BJ (cell line): ENCODE measurements around the gene SORCS1. TPM values are rescaled to one million over a fixed set of nuclear protein-coding genes. Genes with fewer than 3 reads are reported as not detected.
"Not testable (repeated sequence)": the region's sequence is repeated elsewhere in the genome, so short reads cannot be mapped to it uniquely, and the experiment has no call there.

Source experiments
- CTCF ChIA-PET: fragments of 350-600 bp; formaldehyde crosslinking; extraction: SDS; loops from one replicate; lab custom pipeline; 2021; ENCODE audit warnings: antibody characterized with exemption, inconsistent platforms; lab: Yijun Ruan, JAX
- POLR2A ChIA-PET: fragments of 300-600 bp; sonication (Branson Sonifier 250); formaldehyde crosslinking; extraction: SDS; loops from one replicate; lab custom pipeline; 2021; ENCODE audit warnings: antibody characterized with exemption; lab: Charles Lee
- DNase-seq: peaks from one replicate; pipeline ENCODE4 v3.0.0-alpha.2; 2011; ENCODE audit warnings: low read depth
- H3K27me3 ChIP-seq: 2 replicates; pipeline ENCODE4 v1.6.0; 2011; ENCODE audit warnings: low read length; ENCODE audit not compliant: control insufficient read depth, insufficient read depth
- H3K36me3 ChIP-seq: 2 replicates; pipeline ENCODE4 v1.5.1; 2011; ENCODE audit warnings: low read length; ENCODE audit not compliant: control insufficient read depth, insufficient read depth
- H3K4me3 ChIP-seq: 2 replicates; pipeline ENCODE4 v1.5.1; 2011; ENCODE audit warnings: low read depth, mild to moderate bottlenecking, control low read depth, low read length
- CTCF ChIP-seq: IDR thresholded peaks from 2 replicates; pipeline ENCODE4 v1.5.1; 2011; ENCODE audit warnings: low read depth, mild to moderate bottlenecking, control low read depth, inconsistent platforms, low read length, moderate library complexity; ENCODE audit not compliant: insufficient read depth
- polyA plus RNA-seq: library from polyadenylated mRNA; depleted of rRNA; stranded (reverse); fragments of >200 nt; gene quantifications from 2 replicates; pipeline ENCODE4 v1.2.3, GENCODE V29; 2011

Gene SORCS1
- polyA plus RNA-seq, 1 experiment: 0.01 TPM

- CTCF ChIA-PET: no interaction called here
- no peak for DNase-seq
- Histone ChIP-seq H3K4me3 (no peak overlapping the region), H3K27me3 (no peaks in the 10 kb centered on the region), H3K36me3 (no peaks in the 10 kb centered on the region)
- POLR2A ChIA-PET: no interaction called here
- no peak for TF ChIP-seq CTCF
Observed at GRCh38 chr10:106931159-106931852, 233.2 kb downstream of the SORCS1 start.

GRCh38 chr10:106930751-106931150 is 233.8 kb downstream of the SORCS1 start:
- no peak for DNase-seq
- H3K36me3 ChIP-seq: no peaks in the 10 kb centered on the region
- no peaks in the 10 kb centered on the region for H3K27me3 ChIP-seq
- H3K4me3 ChIP-seq: no peak overlapping the region
- POLR2A ChIA-PET: no interaction called here
- TF ChIP-seq CTCF: no peak
- CTCF ChIA-PET: no interaction called here

GRCh38 chr10:106929291-106929895 is 235.1 kb downstream of the SORCS1 start:
- no peak for DNase-seq
- Histone ChIP-seq H3K36me3 (no peaks in the 10 kb centered on the region), H3K27me3 (no peaks in the 10 kb centered on the region), H3K4me3 (no peak overlapping the region)
- ChIA-PET POLR2A (no interaction called here), CTCF (no interaction called here)
- no peak for TF ChIP-seq CTCF

- H3K27me3 ChIP-seq, CTCF ChIA-PET, H3K4me3 ChIP-seq, DNase-seq, H3K36me3 ChIP-seq, POLR2A ChIA-PET: not testable (repeated sequence)
Observed at GRCh38 chr10:106928151-106928550, 236.4 kb downstream of the SORCS1 start.

DNA sequence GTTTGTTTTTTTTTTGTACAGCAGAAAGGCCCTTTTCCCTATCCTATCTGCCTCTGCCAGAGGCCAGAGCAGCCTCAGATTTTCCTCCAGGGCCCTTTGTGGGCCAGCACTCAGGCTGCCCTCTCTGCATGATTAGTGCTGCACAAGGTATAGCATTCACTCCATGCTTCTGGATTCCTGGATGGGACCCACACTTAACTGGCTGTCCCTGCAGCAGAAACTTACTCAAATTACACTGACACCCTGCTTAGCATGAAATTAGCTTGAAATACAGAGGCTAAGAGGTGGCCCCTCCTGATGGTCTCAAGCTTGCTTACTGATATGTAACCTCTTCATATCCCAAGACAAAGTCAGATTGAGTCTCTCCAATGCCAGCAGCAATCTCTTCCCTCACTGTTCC is 239.3 kb downstream of the SORCS1 start:
- POLR2A ChIA-PET: no interaction called here

More for the DNA sequence above, 239.3 kb downstream of the SORCS1 start:
- CTCF ChIA-PET: no interaction called here
- Histone ChIP-seq H3K4me3 (no peak overlapping the region), H3K36me3 (no peaks in the 10 kb centered on the region), H3K27me3 (no peaks in the 10 kb centered on the region)
- TF ChIP-seq CTCF: no peak
- DNase-seq: no peak
